Karpas-422 (cell line): ENCODE data around the gene ADGRB2. TPM values are rescaled to one million over a fixed set of nuclear protein-coding genes. Genes with fewer than 3 reads are reported as not detected.

Experiments
- DNase-seq: peaks from one replicate; pipeline ENCODE4 v3.0.0-alpha.2; 2015
- H2AFZ ChIP-seq: fragments of 200-600 bp; sonication (generic); 2 replicates; pipeline ENCODE4 v1.6.1; 2014; ENCODE audit warnings: antibody characterized with exemption, low read length, mixed read lengths
- H3K27ac ChIP-seq: fragments of 200-600 bp; sonication (generic); 2 replicates; pipeline ENCODE4 v1.5.1; 2014; ENCODE audit warnings: mild to moderate bottlenecking, low read length, moderate library complexity
- H3K27me3 ChIP-seq: fragments of 200-600 bp; sonication (generic); 2 replicates; pipeline ENCODE4 v1.6.1; 2014; ENCODE audit warnings: low read length, mixed read lengths
- H3K36me3 ChIP-seq: fragments of 200-600 bp; sonication (generic); 2 replicates; pipeline ENCODE4 v1.6.1; 2014; ENCODE audit warnings: low read length, mixed read lengths; ENCODE audit not compliant: insufficient read depth
- H3K4me1 ChIP-seq: fragments of 200-600 bp; sonication (generic); 2 replicates; pipeline ENCODE4 v1.6.1; 2014; ENCODE audit warnings: mild to moderate bottlenecking, low read length, mixed read lengths
- H3K4me2 ChIP-seq: fragments of 200-600 bp; sonication (generic); 2 replicates; pipeline ENCODE4 v1.6.1; 2014; ENCODE audit warnings: low read length, low read depth, mild to moderate bottlenecking; ENCODE audit not compliant: poor library complexity, severe bottlenecking
- H3K4me3 ChIP-seq: fragments of 200-600 bp; sonication (generic); 2 replicates; pipeline ENCODE4 v1.5.1; 2014; ENCODE audit warnings: mild to moderate bottlenecking, antibody characterized with exemption, low read length, mixed read lengths
- H3K79me2 ChIP-seq: fragments of 200-600 bp; sonication (generic); 2 replicates; pipeline ENCODE4 v1.6.1; 2014; ENCODE audit warnings: mild to moderate bottlenecking, low read length, mixed read lengths
- H3K9ac ChIP-seq: fragments of 200-600 bp; sonication (generic); 2 replicates; pipeline ENCODE4 v1.6.0; 2014; ENCODE audit warnings: low read length
- H3K9me2 ChIP-seq: fragments of 200-600 bp; sonication (generic), shearing (Covaris generic); replicated peaks from 2 replicates; pipeline ENCODE4 v1.6.0; 2014; ENCODE audit warnings: mild to moderate bottlenecking, low read length, moderate library complexity; ENCODE audit not compliant: insufficient read depth
- H3K9me3 ChIP-seq: fragments of 300-700, 200-600 bp; sonication (generic); 2 replicates; pipeline ENCODE4 v1.6.1; 2014; ENCODE audit warnings: low read length, mixed read lengths
- H4K20me1 ChIP-seq: fragments of 200-600 bp; sonication (generic); 2 replicates; pipeline ENCODE4 v1.6.1; 2014; ENCODE audit warnings: mild to moderate bottlenecking, antibody characterized with exemption, low read length, low read depth; ENCODE audit not compliant: insufficient read depth
- total RNA-seq: library from RNA; depleted of rRNA; stranded (reverse); fragments of >200 nt; shearing (Covaris generic); gene quantifications from 2 replicates; pipeline ENCODE4 v1.2.3, GENCODE V29; 2014; ENCODE audit warnings: low replicate concordance

ADGRB2 gene
- total RNA-seq, 1 experiment from 2014 or later: 9.2 TPM

GRCh38 chr1:31700468-31701090, 63.6 kb downstream of the ADGRB2 start:
- H2AFZ ChIP-seq: no peak overlapping the region
- H3K4me3 ChIP-seq: no peak overlapping the region
- H3K79me2 ChIP-seq: no peaks in the 10 kb centered on the region
- no peak overlapping the region for H3K27ac ChIP-seq
- no peak for DNase-seq
- H3K27me3 ChIP-seq: no peaks in the 10 kb centered on the region
- H3K4me2 ChIP-seq: no peak overlapping the region
- no peaks in the 10 kb centered on the region for H3K9me2 ChIP-seq
- H4K20me1 ChIP-seq: no peaks in the 10 kb centered on the region
- peaks cover 24% of the 10 kb centered on the region for H3K4me1 ChIP-seq
- no peaks in the 10 kb centered on the region for H3K9me3 ChIP-seq
- H3K36me3 ChIP-seq: no peaks in the 10 kb centered on the region
- H3K9ac ChIP-seq: no peak overlapping the region

GRCh38 chr1:31699341-31699891, 64.7 kb downstream of the ADGRB2 start:
- H3K4me2 ChIP-seq: no peak overlapping the region
- no peak overlapping the region for H2AFZ ChIP-seq
- DNase-seq: no peak

GRCh38 chr1:31697369-31697984, 66.7 kb downstream of the ADGRB2 start:
- Histone ChIP-seq H3K9me2 (no peaks in the 10 kb centered on the region), H3K4me3 (no peak overlapping the region), H3K4me2 (no peak overlapping the region), H3K36me3 (no peaks in the 10 kb centered on the region), H3K27ac (no peak overlapping the region), H3K9ac (no peak overlapping the region), H3K4me1 (peaks cover 18% of the 10 kb centered on the region), H2AFZ (no peak overlapping the region), H4K20me1 (no peaks in the 10 kb centered on the region), H3K27me3 (no peaks in the 10 kb centered on the region), H3K9me3 (no peaks in the 10 kb centered on the region), H3K79me2 (no peaks in the 10 kb centered on the region)
- DNase-seq: no peak

More at GRCh38 chr1:31699341-31699891, 64.7 kb downstream of the ADGRB2 start:
- Histone ChIP-seq H3K9me2 (no peaks in the 10 kb centered on the region), H3K9me3 (no peaks in the 10 kb centered on the region), H3K27me3 (no peaks in the 10 kb centered on the region), H3K79me2 (no peaks in the 10 kb centered on the region), H3K4me1 (peaks cover 18% of the 10 kb centered on the region), H3K36me3 (no peaks in the 10 kb centered on the region), H3K27ac (no peak overlapping the region), H3K9ac (no peak overlapping the region), H4K20me1 (no peaks in the 10 kb centered on the region), H3K4me3 (no peak overlapping the region)

GRCh38 chr1:31696242-31696641, 67.9 kb downstream of the ADGRB2 start:
- Histone ChIP-seq H3K9me2 (no peaks in the 10 kb centered on the region), H3K27ac (no peak overlapping the region), H3K4me2 (no peak overlapping the region), H3K9me3 (no peaks in the 10 kb centered on the region), H4K20me1 (no peaks in the 10 kb centered on the region), H2AFZ (no peak overlapping the region), H3K79me2 (no peaks in the 10 kb centered on the region), H3K36me3 (no peaks in the 10 kb centered on the region), H3K27me3 (no peaks in the 10 kb centered on the region), H3K4me1 (peaks cover 17% of the 10 kb centered on the region), H3K4me3 (no peak overlapping the region), H3K9ac (no peak overlapping the region)
- DNase-seq: no peak

- H4K20me1 ChIP-seq: no peaks in the 10 kb centered on the region
- H3K9ac ChIP-seq: no peak overlapping the region
- H3K9me2 ChIP-seq: no peaks in the 10 kb centered on the region
- H2AFZ ChIP-seq: no peak overlapping the region
- H3K9me3 ChIP-seq: no peaks in the 10 kb centered on the region
- peaks cover 10% of the 10 kb centered on the region for H3K4me1 ChIP-seq
- no peak overlapping the region for H3K27ac ChIP-seq
- H3K4me3 ChIP-seq: no peak overlapping the region
- no peak overlapping the region for H3K4me2 ChIP-seq
- no peak for DNase-seq
- no peaks in the 10 kb centered on the region for H3K27me3 ChIP-seq
- H3K79me2 ChIP-seq: no peaks in the 10 kb centered on the region
- no peaks in the 10 kb centered on the region for H3K36me3 ChIP-seq
These were observed 68.8 kb downstream of the ADGRB2 start for GRCh38 chr1:31695327-31695726.

GRCh38 chr1:31694964-31695313, 69.2 kb downstream of the ADGRB2 start:
- H3K9ac ChIP-seq: no peak overlapping the region
- H3K9me2 ChIP-seq: no peaks in the 10 kb centered on the region
- no peak overlapping the region for H2AFZ ChIP-seq
- no peaks in the 10 kb centered on the region for H3K79me2 ChIP-seq
- H3K27ac ChIP-seq: no peak overlapping the region
- no peak overlapping the region for H3K4me2 ChIP-seq
- no peaks in the 10 kb centered on the region for H3K27me3 ChIP-seq
- peaks cover 10% of the 10 kb centered on the region for H3K4me1 ChIP-seq
- H3K36me3 ChIP-seq: no peaks in the 10 kb centered on the region
- H4K20me1 ChIP-seq: 0 out of 2 replicates have a peak, but pooled peaks cover 3% of the 10 kb centered on the region
- DNase-seq: no peak
- H3K9me3 ChIP-seq: no peaks in the 10 kb centered on the region
- H3K4me3 ChIP-seq: no peak overlapping the region

- H3K4me1 ChIP-seq: peaks cover 4% of the 10 kb centered on the region
- H3K9me2 ChIP-seq: no peaks in the 10 kb centered on the region
- H3K4me2 ChIP-seq: no peak overlapping the region
- no peak overlapping the region for H3K9ac ChIP-seq
- DNase-seq: peak; percentile 55
- no peaks in the 10 kb centered on the region for H3K9me3 ChIP-seq
- no peak overlapping the region for H3K27ac ChIP-seq
- H2AFZ ChIP-seq: no peak overlapping the region
- no peaks in the 10 kb centered on the region for H3K27me3 ChIP-seq
- 0 out of 2 replicates have a peak, but pooled peaks cover 3% of the 10 kb centered on the region for H4K20me1 ChIP-seq
- no peaks in the 10 kb centered on the region for H3K79me2 ChIP-seq
- no peak overlapping the region for H3K4me3 ChIP-seq
- H3K36me3 ChIP-seq: no peaks in the 10 kb centered on the region
These were observed 69.8 kb downstream of the ADGRB2 start for GRCh38 chr1:31694069-31694963.

- no peak for DNase-seq
- H3K4me1 ChIP-seq: no peaks in the 10 kb centered on the region
- no peaks in the 10 kb centered on the region for H3K36me3 ChIP-seq
- no peak overlapping the region for H3K9ac ChIP-seq
- no peak overlapping the region for H3K4me2 ChIP-seq
- no peak overlapping the region for H3K27ac ChIP-seq
- no peak overlapping the region for H3K4me3 ChIP-seq
- H3K79me2 ChIP-seq: no peaks in the 10 kb centered on the region
- no peaks in the 10 kb centered on the region for H3K27me3 ChIP-seq
- H4K20me1 ChIP-seq: 0 out of 2 replicates have a peak, but pooled peaks cover 3% of the 10 kb centered on the region
- H3K9me2 ChIP-seq: no peaks in the 10 kb centered on the region
- no peak overlapping the region for H2AFZ ChIP-seq
- H3K9me3 ChIP-seq: no peaks in the 10 kb centered on the region
These were observed 70.9 kb downstream of the ADGRB2 start for GRCh38 chr1:31693231-31693630.
